ENCODE measurements around the gene CTSW. TPM values are rescaled to one million over a fixed set of nuclear protein-coding genes. Genes with fewer than 3 reads are reported as not detected.
A peak's percentile ranks its signal among the peaks of the same experiment; 100 is the strongest.

The CTSW gene
- total RNA-seq, 4 donors from 2014 or later, result 0.20 to 0.49 (median 0.32) TPM; not detected in 1

GRCh38 chr11:65855927-65856363 lies 23.7 kb upstream of the CTSW start:
- intact Hi-C loops (cut with DNase I; ENCODE audit: low total_unique reads), result loop anchor here (2.0 to 5.0 kb wide), 2 partner anchors 626 to 723 kb away; partner anchors contain the start of gene DPP3
- in situ Hi-C loops (cut with MboI; ENCODE audit: low sequenced_read_pairs in 4 of 4), result no loop called here
- H3K27me3 ChIP-seq, result no peaks in the 10 kb centered on the region
- ATAC-seq (no peak), DNase-seq (no peak)
- H3K4me1 ChIP-seq, result peaks cover 17 to 22% of the 10 kb centered on the region in 2 donors
- peaks cover 0 to 4% (median 0%) of the 10 kb centered on the region in 3 donors for H3K9me3 ChIP-seq
- peaks cover 0 to 47% of the 10 kb centered on the region in 2 donors for H3K36me3 ChIP-seq
- TF ChIP-seq CTCF (IDR thresholded peaks at IDR 0.05 in 4 of 5, conservative IDR thresholded peaks at IDR 0.05 in 1 of 5) (no peak), POLR2A (IDR thresholded peaks at IDR 0.05) (no peak)
- H3K27ac ChIP-seq, result peak overlapping the region in 3 of 4 donors; percentile 95 to 99 (median 95)
- peak overlapping the region; percentile 88 to 98 (median 91) for H3K4me3 ChIP-seq

GRCh38 chr11:65856689-65857499 lies 22.7 kb upstream of the CTSW start:
- Histone ChIP-seq H3K9me3 (no peaks in the 10 kb centered on the region), H3K36me3 (peaks cover 0 to 44% of the 10 kb centered on the region in 2 donors), H3K27ac (peak overlapping the region; percentile 95 to 99 (median 96)), H3K27me3 (no peaks in the 10 kb centered on the region), H3K4me1 (peaks cover 26 to 31% of the 10 kb centered on the region in 2 donors), H3K4me3 (peak overlapping the region; percentile 88 to 98 (median 91))
- DNase-seq (peak; percentile 60 to 65), ATAC-seq (peak; percentile 13 to 16)
- intact Hi-C loops (cut with DNase I; ENCODE audit: low total_unique reads) (loop anchor here (1.0 to 5.0 kb wide), 3 partner anchors 62 to 724 kb away; partner anchors contain the start of genes C11orf68, DPP3 and DRAP1), in situ Hi-C loops (cut with MboI; ENCODE audit: low sequenced_read_pairs in 4 of 4) (no loop called here)
- peak in 1 of 2 donors; percentile 59 for TF ChIP-seq POLR2A (IDR thresholded peaks at IDR 0.05)
- TF ChIP-seq CTCF (IDR thresholded peaks at IDR 0.05 in 4 of 5, conservative IDR thresholded peaks at IDR 0.05 in 1 of 5), result no peak

DNA sequence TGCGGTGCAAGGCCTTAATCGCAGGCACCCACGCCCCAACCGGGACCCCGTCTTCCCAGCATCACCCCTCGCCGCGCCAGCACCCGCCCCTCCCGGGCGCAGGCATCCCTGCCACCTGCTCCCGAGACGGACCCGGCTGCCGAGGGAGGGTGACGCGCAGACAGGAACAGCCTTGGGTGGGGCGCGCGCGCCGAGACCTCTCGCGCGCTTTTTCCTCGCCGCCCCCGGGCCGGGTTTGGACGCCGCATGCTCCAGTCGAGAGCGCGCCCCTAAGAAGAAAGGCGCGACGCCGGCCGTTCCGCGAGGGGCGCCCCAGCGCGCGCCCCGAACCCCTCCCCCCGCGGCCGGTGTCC lies 22.2 kb upstream of the CTSW start:
- TF ChIP-seq POLR2A (IDR thresholded peaks at IDR 0.05) (no peak), CTCF (IDR thresholded peaks at IDR 0.05 in 4 of 5, conservative IDR thresholded peaks at IDR 0.05 in 1 of 5) (no peak)
- peak in 1 of 2 donors; percentile 46 for DNase-seq
- intact Hi-C loops (cut with DNase I; ENCODE audit: low total_unique reads) (loop anchor here (1.0 to 5.0 kb wide), 3 partner anchors 62 to 725 kb away; partner anchors contain the start of genes C11orf68, DPP3 and DRAP1), in situ Hi-C loops (cut with MboI; ENCODE audit: low sequenced_read_pairs in 4 of 4) (no loop called here)
- ATAC-seq, result peak in 1 of 2 donors; percentile 2
- Histone ChIP-seq H3K27ac (peak overlapping the region; percentile 95 to 99 (median 96)), H3K27me3 (no peaks in the 10 kb centered on the region), H3K4me3 (peak overlapping the region; percentile 88 to 98 (median 91)), H3K36me3 (peaks cover 0 to 46% of the 10 kb centered on the region in 2 donors), H3K9me3 (no peaks in the 10 kb centered on the region), H3K4me1 (peaks cover 32 to 36% of the 10 kb centered on the region in 2 donors)

GRCh38 chr11:65857853-65858680 lies 21.6 kb upstream of the CTSW start, which contains the start of gene CFL1:
TSS of gene CFL1 (minus strand) at chr11:65858180. CDS start at chr11:65858099, 81 bp downstream.
- Histone ChIP-seq H3K4me3 (peak within 1 kb of the TSS; percentile 88 to 98 (median 91)), H3K36me3 (peaks cover 0 to 46% of the 10 kb centered on the region in 2 donors), H3K27ac (peak within 1 kb of the TSS; percentile 95 to 99 (median 96)), H3K27me3 (no peaks in the 10 kb centered on the region), H3K4me1 (peaks cover 32 to 37% of the 10 kb centered on the region in 2 donors), H3K9me3 (no peaks in the 10 kb centered on the region)
- ATAC-seq, result peak; percentile 49 to 50
- in situ Hi-C loops (cut with MboI; ENCODE audit: low sequenced_read_pairs in 4 of 4), result no loop called here
- peak; percentile 98 for DNase-seq
- intact Hi-C loops (cut with DNase I; ENCODE audit: low total_unique reads), result loop anchor here (1.0 to 5.0 kb wide), 7 partner anchors 61 to 725 kb away; partner anchors contain the start of genes AP5B1, C11orf68, DPP3 and DRAP1
- peak; percentile 99 for TF ChIP-seq POLR2A (IDR thresholded peaks at IDR 0.05)
- TF ChIP-seq CTCF (IDR thresholded peaks at IDR 0.05 in 4 of 5, conservative IDR thresholded peaks at IDR 0.05 in 1 of 5), result peak in 1 of 5 experiments; percentile 17
